GM23248 (cell line): Measurements from ENCODE around the gene CDH4.

ENCODE experiments used
- EZH2 ChIP-seq: fragments of 200-600 bp; sonication (generic); IDR thresholded peaks from 2 replicates; pipeline ENCODE4 v1.6.1; 2018; ENCODE audit warnings: antibody characterized with exemption, mild to moderate bottlenecking; ENCODE audit not compliant: insufficient read depth, poor library complexity, severe bottlenecking
- EZH2phosphoT487 ChIP-seq: fragments of 200-600 bp; sonication (generic); IDR thresholded peaks from 2 replicates; pipeline ENCODE4 v1.6.1; 2018; ENCODE audit warnings: antibody characterized with exemption, moderate library complexity, mild to moderate bottlenecking, low read depth; ENCODE audit not compliant: insufficient read depth

- TF ChIP-seq EZH2 (no peak), EZH2phosphoT487 (no peak)
Measured at GRCh38 chr20:61539706-61540360, 287.8 kb downstream of the CDH4 start.
